Endothelial cell (in vitro differentiated cells): ENCODE results near the gene ATF7. TPM values are rescaled to one million over a fixed set of nuclear protein-coding genes. Genes with fewer than 3 reads are reported as not detected.

Experiments
- DNase-seq: peaks from one replicate; pipeline ENCODE4 v3.0.0; 2021; ENCODE audit warnings: low spot score
- H3K27ac Mint-ChIP-seq: one replicate; pipeline ENCODE4 v1.8.0; 2021; ENCODE audit warnings: mixed read lengths, inconsistent platforms; ENCODE audit not compliant: unreplicated experiment
- H3K27me3 Mint-ChIP-seq: one replicate; pipeline ENCODE4 v1.8.0; 2021; ENCODE audit warnings: mild to moderate bottlenecking, moderate library complexity, mixed read lengths, inconsistent platforms; ENCODE audit not compliant: unreplicated experiment
- H3K36me3 Mint-ChIP-seq: one replicate; pipeline ENCODE4 v1.8.0; 2021; ENCODE audit warnings: mild to moderate bottlenecking, low read depth, mixed read lengths, inconsistent platforms; ENCODE audit not compliant: unreplicated experiment
- H3K4me1 Mint-ChIP-seq: one replicate; pipeline ENCODE4 v1.8.0; 2021; ENCODE audit warnings: mild to moderate bottlenecking, mixed read lengths, inconsistent platforms; ENCODE audit not compliant: unreplicated experiment
- H3K4me3 Mint-ChIP-seq: one replicate; pipeline ENCODE4 v1.8.0; 2021; ENCODE audit warnings: mild to moderate bottlenecking, mixed read lengths, inconsistent platforms; ENCODE audit not compliant: unreplicated experiment
- H3K9me3 Mint-ChIP-seq: one replicate; pipeline ENCODE4 v1.8.0; 2021; ENCODE audit warnings: mixed read lengths, inconsistent platforms; ENCODE audit not compliant: unreplicated experiment
- CTCF ChIP-seq: fragments of 200-600 bp; sonication (generic); IDR thresholded peaks from one replicate; pipeline ENCODE4 v1.5.0; 2021; ENCODE audit warnings: antibody characterized with exemption; ENCODE audit not compliant: unreplicated experiment
- total RNA-seq: library from RNA; stranded (reverse); fragmentation: NEBNext Ultra II Directional; extraction: Animal tissue kit (Norgen Biotek cat#: 25700); gene quantifications from one replicate; pipeline ENCODE4 v1.2.1, GENCODE V29; 2021; ENCODE audit not compliant: unreplicated experiment

ATF7 gene
- total RNA-seq, 1 donor from 2014 or later = 63.3 TPM

- no peak for DNase-seq
- Mint-ChIP-seq H3K4me1 (peaks cover 18% of the 10 kb centered on the region), H3K4me3 (no peak overlapping the region), H3K9me3 (no peaks in the 10 kb centered on the region), H3K27me3 (no peaks in the 10 kb centered on the region), H3K36me3 (peaks cover 47% of the 10 kb centered on the region), H3K27ac (no peak overlapping the region)
- TF ChIP-seq CTCF = no peak
Measured at GRCh38 chr12:53518381-53518780, 107.8 kb downstream of the ATF7 start.

GRCh38 chr12:53516758-53517455, 109.3 kb downstream of the ATF7 start:
- DNase-seq = no peak
- Mint-ChIP-seq H3K27me3 (no peaks in the 10 kb centered on the region), H3K9me3 (no peaks in the 10 kb centered on the region), H3K36me3 (peaks cover 51% of the 10 kb centered on the region), H3K4me1 (peaks cover 18% of the 10 kb centered on the region), H3K4me3 (no peak overlapping the region), H3K27ac (no peak overlapping the region)
- no peak for TF ChIP-seq CTCF

- Mint-ChIP-seq H3K27ac (peak overlapping the region; percentile 25), H3K36me3 (peaks cover 51% of the 10 kb centered on the region), H3K27me3 (peaks cover 2% of the 10 kb centered on the region), H3K4me1 (peaks cover 18% of the 10 kb centered on the region), H3K9me3 (no peaks in the 10 kb centered on the region), H3K4me3 (peak overlapping the region; percentile 54)
- no peak for DNase-seq
- no peak for TF ChIP-seq CTCF
Measured at GRCh38 chr12:53515291-53515680, 110.9 kb downstream of the ATF7 start.

GRCh38 chr12:53514628-53515290, 111.4 kb downstream of the ATF7 start:
- H3K36me3 Mint-ChIP-seq = peaks cover 47% of the 10 kb centered on the region
- peaks cover 18% of the 10 kb centered on the region for H3K4me1 Mint-ChIP-seq
- no peak for DNase-seq
- peaks cover 2% of the 10 kb centered on the region for H3K27me3 Mint-ChIP-seq
- H3K9me3 Mint-ChIP-seq = no peaks in the 10 kb centered on the region
- no peak for TF ChIP-seq CTCF
- peak overlapping the region; percentile 25 for H3K27ac Mint-ChIP-seq
- peak overlapping the region; percentile 54 for H3K4me3 Mint-ChIP-seq
